Tibial nerve (tissue), 3 donors: Measurements from ENCODE around the gene DPEP2.

ENCODE experiments used
- POLR2A ChIP-seq, 2 donors: fragments of 450-650 bp; IDR thresholded peaks; one replicate each; pipeline ENCODE4 v1.6.1; 2017; ENCODE audit warnings: antibody characterized with exemption in 2 of 2, mild to moderate bottlenecking in 2 of 2, moderate library complexity in 2 of 2
- TF ChIP-seq, protein P1 (sequence below), 5 experiments: fragments of 200-600 bp in 3 of 5; fragments of 450-650 bp in 2 of 5; sonication (generic) in 3 of 5; IDR thresholded peaks; one replicate each; pipeline ENCODE4 v1.5.1; 2016 to 2019; ENCODE audit warnings: antibody characterized with exemption in 5 of 5, mild to moderate bottlenecking in 3 of 5, moderate library complexity in 2 of 5

DNA sequence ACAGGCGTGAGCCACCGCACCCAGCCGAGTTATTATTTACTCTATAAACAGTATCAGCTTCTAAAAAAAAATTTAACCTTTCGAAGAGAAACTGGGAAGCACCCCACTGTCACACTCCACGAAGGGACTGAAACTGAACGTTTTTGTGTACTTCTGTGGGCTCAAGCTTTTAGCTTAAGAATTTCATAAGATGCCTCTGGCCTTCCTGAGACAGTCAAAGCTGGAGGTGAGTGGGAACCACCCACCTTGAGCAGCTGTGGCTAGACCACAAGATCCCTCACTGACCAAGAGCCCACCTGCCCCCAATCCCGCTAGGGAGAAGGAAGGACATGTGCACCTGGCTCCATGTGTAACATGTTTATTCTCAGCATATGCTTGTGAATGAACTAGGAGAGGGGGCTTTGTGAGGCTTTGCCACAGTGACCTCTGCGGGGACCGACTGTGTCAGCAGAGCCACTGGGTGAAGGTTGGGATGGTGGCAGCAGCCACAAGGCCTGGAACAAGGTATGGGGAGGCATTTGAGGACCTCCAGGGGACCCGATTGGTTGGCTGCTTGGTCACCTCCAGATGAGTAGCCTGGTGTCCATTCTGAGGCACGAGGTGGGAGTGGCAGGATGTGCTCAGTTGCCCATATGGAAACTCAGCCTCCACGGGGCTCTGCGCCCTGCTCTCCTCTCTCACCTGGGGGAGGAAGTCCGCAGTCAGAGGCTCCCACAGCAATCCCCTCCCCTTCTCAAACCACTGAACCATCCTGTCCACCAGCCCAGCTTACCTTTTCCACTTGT lies 23.8 kb downstream of the DPEP2 start:
- TF ChIP-seq POLR2A (IDR thresholded peaks at IDR 0.05) = no peak
- TF ChIP-seq, protein P1, sequence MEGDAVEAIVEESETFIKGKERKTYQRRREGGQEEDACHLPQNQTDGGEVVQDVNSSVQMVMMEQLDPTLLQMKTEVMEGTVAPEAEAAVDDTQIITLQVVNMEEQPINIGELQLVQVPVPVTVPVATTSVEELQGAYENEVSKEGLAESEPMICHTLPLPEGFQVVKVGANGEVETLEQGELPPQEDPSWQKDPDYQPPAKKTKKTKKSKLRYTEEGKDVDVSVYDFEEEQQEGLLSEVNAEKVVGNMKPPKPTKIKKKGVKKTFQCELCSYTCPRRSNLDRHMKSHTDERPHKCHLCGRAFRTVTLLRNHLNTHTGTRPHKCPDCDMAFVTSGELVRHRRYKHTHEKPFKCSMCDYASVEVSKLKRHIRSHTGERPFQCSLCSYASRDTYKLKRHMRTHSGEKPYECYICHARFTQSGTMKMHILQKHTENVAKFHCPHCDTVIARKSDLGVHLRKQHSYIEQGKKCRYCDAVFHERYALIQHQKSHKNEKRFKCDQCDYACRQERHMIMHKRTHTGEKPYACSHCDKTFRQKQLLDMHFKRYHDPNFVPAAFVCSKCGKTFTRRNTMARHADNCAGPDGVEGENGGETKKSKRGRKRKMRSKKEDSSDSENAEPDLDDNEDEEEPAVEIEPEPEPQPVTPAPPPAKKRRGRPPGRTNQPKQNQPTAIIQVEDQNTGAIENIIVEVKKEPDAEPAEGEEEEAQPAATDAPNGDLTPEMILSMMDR (IDR thresholded peaks at IDR 0.05) = no peak
